NCI-H748 (cell line): ENCODE measurements around the gene RBSN.

Experiments
- DNase-seq: peaks from one replicate; lab custom pipeline; 2025; ENCODE audit not compliant: unreplicated experiment; lab: John Stamatoyannopoulos, UW

Gene RBSN

DNA sequence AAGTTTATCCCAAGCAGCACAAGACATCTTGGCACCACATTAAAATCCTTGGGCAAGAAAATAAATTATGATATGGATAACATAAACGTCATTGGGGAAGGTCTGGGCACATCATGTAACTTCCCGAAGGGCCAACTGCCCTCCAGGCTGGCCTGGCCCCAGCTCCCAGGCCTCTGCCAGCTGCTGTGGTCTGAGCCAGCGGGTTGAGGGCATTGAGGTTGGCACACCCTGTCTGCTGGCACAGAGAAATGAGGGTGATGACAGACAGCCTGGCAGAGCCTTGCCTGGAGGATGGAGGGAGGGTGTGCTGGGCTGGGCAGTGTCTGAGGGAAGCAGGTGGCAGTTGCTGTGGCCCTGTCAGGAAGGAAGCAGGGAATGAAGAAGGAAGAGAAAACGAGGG, 3.3 kb upstream of the RBSN start:
- no peak for DNase-seq

DNA sequence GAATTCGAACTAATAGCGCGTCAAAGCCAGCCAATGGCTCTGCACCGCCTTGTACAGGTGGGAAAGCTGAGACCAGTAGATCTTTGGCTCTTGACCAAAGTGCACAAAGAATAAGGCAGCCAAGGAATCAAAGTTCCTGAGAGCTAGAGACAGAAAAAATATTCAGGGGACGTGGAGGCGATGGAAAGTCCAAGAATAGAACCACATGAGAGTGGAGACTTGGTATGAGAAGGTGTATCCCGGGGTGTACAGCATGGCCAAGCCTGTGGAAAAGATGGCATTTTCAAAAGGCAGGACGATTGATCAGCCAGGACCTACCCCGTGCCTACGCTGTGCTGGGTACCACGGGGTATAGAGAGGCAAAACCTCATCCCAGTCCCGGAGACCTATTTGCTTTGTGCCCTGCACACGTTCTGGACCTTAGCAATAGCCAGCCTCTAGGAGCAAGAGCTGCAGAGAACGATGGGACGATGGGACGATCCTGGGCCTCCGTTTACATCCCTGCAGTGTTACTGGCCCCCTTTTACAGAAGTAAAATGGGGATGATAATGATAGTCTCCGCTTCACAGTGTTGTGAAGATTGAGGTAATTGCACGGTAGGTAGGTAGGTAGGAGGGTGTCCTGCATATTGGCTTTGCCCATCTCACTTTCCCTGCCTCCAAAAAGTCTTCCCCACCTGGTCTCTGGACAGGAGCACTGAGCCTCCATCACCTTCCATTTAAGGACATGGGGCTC, 583 bp upstream of the RBSN start:
- peak; percentile 27 for DNase-seq

DNA sequence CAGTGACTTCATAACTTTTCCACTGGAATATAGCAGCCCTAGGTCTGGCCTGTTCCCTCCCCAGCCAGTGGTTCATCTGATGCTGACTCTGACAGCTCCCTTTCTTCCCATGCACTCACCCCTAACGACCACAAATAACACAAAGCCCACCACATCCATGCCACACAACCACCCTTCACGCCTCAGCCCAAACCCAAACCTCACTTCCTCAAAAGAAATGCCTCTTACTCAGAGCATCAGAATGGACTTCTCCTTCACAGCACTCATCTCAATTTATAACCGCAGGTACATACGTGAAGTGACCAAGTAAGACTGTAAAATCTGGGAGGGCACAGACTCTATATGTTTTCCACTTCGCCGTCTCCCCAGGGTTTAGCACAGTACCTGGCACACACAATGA, 1.1 kb downstream of the RBSN start:
- DNase-seq, result no peak

DNA sequence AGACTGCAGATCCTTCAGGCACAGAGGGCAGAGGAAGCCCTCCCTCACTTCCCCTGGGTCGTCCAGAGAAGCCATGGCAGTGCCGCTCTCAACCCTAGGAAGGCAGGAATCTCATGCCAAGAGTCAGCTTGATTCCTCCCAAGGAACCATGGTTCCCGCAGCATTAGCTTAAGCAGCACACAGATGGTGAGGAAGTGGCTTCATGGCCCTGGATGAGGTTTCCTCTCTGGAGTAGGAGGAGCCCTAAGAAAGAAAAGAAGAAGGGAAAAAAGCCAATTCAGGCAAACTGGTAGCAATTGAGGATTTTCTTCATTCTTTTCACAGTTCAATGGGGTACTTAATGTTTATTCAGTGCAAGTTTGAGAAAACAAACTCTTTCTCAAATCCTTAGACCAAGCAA, 2.9 kb downstream of the RBSN start:
- DNase-seq, result no peak

DNA sequence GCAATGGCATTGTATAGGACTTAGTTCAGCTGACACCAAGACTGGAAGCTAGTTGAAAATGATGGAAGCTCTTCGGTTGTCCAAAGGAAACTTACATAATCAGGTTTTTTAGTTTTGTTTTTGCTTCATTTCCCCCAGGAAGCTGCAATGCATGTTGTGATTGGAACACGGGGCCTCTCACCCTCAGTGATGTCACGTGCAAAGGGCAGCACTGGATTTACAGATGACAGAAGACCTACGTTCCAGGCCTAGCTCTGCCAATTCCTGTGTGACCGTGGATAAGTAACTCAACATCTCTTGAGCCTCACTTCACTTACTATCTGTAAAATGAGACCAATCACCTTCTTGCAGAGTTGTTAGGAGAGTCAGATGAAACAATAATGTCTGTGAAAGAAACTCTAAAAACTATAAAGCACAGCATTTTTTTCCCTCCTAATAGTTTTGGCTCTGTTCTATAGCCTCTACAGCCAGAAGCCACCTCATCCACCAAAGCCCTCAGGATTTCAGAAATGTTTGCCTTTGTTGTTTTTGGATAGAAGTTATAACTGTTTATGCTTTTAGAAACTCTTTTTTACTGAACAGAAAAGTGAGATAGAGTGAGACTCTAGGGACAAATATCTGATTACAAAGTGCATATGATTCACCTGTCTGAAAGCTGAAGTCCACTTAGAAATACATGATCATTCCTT, 4.6 kb downstream of the RBSN start:
- DNase-seq, result no peak

DNA sequence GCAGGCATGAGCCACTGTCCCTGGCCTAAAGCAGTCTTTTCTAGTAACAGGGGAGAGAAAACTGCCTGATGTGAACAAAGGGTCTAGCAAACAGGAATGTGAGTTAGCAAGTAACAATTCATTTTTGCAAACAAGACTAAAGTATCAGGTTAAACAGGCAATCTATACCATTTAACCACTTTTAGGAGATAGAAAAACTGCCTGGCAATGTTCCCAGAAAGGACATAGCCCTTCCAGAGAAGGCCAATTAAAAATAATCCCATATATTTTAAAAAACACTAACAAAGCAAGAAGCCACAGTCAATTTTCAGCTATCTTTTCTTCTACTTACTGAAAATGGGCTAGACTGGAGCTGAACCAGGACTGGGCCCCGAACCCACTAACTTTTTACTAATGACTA, 6.3 kb downstream of the RBSN start:
- DNase-seq, result no peak

DNA sequence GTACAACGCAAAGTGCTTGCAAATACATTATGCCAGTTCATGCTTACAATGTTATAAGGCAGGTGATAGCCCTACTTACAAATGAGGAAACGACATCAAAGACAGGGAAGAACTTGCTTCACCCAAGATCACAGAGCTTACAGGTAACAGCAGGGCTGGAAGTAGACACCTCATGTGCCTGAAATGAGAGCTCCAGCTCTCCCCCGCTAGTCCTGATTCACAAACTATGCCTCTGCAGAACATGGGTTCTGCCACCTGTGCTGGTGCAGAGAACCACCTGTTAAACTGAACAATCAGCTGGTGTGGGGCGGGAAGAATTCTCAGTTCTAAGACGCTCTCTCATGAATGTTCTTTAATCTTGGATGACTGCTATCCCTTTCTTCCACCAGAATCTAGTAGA, 7.4 kb downstream of the RBSN start:
- DNase-seq, result no peak

DNA sequence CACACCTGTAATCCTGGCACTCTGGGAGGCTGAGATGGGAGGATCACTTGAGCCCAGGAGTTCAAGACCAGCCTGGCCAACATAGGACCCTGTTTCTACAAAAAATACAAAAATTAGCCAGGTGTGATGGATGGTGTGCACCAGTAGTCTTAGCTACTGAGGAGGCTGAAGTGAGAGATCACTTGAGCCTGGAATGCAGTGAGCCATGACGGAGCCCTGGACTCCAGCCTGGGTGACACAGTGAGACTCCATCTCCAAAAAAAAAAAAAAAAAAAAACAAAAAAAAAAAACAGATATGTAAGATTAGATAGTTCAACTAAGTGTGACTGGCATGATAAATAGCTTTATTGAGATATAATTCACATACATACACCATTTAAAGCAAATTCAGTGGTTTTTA, 9.7 kb downstream of the RBSN start:
- no peak for DNase-seq

DNA sequence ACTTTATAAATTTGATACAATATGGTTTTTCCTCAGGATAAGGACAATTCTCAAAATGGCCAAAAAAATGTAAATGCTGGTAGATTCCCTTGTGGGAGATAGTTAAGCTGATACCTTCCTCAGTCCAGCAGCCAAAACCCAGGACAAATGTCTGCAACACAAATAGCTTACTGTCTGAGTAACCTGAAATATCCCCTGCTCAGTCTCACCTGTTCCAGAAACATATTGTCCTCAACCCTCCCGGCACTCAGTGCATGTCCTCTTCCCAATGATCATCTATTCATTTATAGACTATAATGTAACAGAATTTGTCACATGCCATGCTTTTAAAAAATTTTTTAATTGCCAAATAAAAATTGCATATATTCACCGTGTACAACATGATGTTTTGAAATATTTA, 12.2 kb downstream of the RBSN start:
- no peak for DNase-seq

DNA sequence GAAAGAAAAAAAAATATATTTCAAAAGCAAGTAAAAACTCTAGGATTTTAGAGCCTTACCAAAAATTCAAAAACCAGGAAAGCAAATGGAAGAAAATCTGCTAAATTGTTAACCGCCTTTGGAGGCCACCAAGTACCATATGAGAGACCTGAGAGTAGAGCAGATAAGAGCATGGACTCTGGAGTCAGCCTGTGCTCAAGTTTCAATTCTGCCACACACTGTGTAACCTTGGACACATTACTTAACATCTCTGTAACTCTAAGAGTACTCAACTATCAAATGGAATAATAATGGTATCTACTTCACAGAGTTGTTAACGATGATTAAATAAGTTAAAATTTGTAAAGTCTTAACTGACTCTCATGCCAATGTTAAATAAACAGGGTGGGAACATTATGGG, 12.7 kb downstream of the RBSN start:
- no peak for DNase-seq

DNA sequence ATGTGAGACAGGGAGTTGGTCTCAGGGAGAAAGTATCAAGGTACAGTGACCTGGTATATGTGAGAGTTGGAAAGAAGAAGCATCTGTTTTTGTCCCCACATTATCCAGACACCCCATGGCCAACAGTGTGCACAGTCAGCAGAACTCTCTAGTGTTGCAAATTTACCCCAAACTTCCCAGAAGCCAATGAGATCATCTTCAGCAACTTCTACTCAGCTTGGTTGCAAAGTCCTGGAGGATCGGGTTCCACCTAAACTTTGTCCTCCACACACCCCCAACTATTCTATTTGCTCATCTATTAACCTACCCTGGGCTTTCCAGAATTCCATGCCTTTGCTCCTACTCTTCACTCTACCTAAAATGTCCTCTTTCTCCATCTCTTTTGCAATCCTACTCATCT, 15.7 kb downstream of the RBSN start:
- DNase-seq, result no peak

DNA sequence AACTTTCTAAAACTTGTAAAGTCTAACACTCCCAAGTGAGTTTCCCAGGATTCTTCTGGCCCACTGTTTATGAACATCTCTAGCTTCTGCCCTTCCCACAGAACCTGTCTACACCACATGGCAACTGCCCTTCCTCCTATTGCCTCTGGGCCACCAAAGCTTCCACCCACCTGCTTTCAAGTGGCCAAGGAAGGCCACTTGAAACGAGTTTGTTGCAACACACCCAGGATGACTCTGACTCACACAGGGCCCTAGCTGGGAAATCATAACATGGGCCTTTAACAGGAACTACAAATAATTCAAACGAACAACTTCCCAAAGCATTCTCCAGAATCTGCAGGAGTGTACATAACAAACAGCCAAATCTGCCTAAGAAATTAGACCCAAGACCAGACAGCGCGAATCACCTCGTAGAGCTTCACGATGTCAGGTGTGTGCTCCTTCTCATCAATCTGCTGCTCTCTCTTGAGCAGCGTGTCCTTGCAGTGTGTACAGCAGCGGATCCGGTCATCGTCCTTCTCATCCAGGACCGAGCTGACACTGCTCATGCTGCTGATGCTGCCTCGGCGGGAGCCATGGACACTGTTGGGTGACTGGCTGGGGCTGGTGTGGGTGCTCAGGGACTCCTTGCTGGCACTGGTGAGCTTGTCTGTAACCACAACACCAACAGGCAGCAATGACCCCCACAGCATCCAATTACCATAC, 16.8 kb downstream of the RBSN start:
- no peak for DNase-seq

DNA sequence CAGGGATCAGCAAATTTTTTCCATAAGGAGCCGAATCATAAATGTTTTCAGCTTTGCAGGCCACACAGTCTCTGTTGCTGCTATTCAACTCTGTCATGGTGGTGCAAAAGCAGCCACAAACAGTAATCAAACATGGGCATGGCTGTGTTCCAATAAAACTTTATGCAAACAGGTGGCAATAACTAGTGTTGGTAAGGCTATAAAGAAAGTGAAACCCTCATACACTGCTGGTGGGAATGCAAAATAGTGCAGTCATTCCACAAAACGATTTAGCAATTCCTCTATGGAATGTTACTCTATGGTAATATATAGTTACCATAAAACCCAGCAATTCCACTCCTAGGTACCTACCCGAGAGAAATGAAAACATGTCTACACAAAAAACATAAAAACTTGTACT, 19.9 kb downstream of the RBSN start:
- no peak for DNase-seq

DNA sequence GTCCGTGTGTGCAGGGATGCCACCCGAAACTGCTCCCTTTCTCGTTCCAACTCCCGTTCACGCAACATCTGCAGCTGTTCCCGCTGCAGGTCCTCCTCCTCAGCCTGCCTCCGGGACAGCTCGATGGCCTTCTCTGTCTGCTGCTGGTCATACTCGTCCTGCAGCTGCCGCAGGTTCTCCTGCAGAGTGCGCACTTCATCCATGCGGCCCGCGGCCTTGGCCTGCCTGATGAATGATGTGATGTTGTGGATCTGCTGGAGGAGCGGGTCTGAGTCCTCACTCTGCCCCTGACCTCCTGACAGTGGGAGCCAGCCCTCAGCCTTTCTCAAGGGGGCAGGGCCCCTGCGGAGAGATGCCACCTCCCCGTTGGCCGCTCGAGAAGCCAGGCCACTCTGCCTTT, 24.4 kb downstream of the RBSN start:
- DNase-seq, result no peak

DNA sequence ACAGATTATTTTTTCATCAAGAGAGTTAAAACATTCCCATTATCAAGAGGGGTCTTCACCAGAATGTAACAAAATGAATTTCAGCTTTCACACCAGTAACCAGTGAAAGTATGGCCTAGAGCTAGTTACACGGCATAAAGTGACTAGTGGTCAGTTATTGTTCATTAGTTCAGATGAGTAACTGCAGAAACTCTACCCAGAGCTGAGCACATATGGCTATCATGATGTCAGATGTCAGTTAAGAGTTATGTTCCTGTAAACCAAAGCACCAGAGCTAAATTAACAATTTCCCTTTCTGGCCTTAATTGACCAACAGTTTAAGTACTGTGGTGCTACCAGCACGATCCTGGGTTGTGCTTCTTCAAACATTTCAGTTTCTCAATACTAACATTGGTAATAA, 27.2 kb downstream of the RBSN start:
- DNase-seq, result no peak

DNA sequence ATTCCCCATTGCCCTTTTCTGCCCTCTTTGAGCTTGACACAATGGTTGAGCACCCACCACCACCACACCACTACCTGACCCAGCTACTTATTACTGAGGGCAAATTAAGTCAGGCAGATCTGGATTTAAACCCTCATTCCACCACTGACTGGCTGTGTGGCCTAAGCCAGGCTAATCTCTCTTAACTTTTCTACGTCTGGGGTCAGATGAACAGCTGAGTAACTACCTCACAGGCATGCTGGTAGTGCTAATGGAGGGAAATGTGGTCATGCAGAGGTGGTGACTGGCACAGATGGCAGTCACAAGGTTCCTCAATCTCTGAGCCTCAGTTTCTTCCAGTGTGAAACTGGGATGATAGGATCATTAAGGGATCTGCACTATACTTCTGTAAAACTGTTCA, 29.5 kb downstream of the RBSN start:
- DNase-seq, result no peak

DNA sequence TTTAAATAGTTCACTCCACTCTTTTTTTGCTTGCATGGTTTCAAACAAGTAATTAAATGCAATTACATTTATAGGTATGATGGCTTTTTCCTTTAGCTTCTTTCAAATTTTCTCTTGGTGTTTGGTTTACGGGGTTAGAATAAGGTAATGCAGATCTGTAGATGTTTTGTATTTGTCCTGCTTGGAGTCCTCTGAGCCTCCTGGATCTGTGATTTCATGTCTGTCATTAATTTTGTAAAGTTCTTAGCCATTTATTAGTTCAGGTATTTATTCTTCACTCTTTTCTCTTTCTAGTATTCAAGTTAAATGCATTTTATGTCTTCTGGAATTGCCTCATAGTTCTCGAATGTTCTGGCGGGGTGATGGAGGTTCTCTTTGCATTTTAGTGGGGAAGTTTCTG, 32.5 kb downstream of the RBSN start:
- no peak for DNase-seq

DNA sequence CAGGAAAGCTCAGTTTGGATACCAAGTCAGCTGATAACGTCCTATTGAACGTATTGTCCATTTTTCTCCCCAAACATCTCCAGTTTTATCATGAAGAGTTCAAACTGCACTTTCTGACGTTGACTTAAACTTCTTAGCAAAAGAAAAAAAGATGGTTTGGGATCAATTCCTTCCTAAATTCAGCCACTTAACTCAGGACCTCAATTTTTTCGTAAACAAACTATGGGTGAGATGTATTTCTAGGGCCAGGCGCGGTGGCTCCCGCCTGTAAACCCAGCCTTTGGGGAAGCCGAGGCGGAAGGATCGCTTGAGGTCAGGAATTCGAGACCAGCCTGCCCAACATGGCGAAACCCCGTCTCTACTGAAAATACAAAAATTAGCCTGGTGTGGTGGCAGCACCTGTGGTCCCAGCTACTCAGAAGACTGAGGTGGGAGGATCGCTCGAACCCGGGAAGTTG, 33.4 kb downstream of the RBSN start:
- no peak for DNase-seq

DNA sequence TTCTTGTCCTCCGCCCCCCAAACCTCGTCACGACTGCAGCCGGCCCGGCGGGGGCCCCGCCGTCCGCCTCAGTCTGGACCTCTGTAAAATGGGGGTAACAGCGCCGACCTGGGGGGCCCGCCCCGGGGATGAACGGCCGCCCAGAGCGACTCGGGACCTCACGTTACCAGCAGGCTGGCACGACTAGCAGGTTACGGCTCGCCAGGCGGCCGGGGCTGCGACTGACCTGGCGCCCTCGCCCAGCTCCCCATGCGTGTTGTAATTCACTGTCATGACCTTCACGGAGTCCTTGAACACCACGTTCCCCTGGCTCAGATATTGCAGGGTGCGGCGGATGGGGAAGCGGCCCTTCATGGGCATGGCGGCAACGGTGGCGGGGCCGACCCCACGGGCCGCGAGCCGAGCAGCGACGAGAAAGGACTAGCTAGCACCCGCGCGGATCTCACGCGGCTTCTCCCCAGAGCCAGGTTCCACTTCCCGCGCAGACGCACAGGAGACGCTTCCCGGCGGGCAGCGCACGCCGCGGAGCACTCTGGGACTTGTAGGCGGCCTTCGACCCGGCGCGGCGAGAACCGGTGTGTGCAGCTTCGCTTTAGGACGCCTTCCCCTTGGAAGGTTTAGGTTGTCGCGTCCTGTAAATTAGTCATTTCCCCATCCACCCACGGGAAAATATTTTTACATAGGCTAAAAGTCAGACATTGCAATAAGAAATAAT, 34.0 kb downstream of the RBSN start, which contains the start of gene MRPS25:
Gene MRPS25 (minus strand): TSS at position 481 of the 715 bp plus-strand sequence. CDS start 121 bp downstream, at position 360.
- DNase-seq, result peak; percentile 88

DNA sequence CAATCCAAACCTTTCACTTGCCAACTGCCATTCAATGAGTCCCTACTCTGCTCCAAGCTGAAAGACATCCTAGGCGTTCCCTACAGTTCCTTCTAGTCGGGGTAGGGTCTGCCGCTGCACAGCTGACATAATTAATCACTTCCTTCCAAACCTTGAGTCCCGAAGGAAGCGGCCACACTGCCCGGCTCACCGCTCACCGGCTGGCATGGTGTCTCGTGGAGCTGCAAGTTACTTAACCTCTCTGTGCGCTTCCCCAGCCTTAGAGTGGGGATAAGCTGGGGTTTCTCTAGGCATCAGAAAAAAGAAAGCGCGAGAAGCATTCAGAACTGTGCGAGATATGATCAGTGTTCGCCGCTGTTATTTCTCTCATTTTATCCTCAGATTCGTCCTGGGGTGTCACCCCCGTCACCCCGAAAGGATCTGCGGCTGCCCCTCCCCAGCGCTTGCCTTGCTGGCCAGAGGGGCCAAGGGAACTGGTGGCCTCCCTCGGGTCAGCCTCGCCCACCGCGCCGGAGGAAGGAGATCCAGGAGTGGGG, 34.6 kb downstream of the RBSN start:
- peak; percentile 23 for DNase-seq

DNA sequence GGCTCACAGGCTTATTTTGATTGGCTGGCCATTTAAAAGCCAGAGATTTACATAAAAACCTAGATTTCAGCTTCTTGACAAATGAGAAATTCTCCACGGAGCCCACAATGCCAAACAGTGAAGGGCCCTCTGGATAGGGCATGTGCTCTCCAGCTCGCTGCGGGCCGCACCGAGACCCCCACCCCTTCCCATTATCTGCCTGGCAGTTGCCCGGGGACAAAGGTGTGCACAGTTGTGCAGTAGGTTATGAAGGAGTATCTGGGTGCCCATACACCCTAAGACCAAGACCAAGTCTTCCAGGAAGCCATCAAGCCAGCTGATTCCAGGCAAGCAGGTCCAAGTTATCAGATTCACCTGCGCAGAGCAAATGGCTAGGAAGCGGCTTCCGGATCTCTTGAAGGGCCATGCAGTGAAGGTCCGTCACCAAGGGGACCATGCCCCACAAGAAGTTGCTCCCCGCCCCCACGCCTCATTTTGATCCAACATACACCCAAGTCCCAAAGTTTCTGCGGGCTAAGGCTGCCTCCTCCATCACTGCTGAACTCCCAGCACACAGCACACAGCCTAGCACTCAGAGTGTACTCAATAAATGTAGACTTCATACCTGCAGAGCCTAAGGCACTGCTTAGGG, 35.2 kb downstream of the RBSN start:
- no peak for DNase-seq
